ENCODE results near the gene SRPK2.
"Not testable (repeated sequence)": the region's sequence is repeated elsewhere in the genome, so short reads cannot be mapped to it uniquely, and the experiment has no call there.

SRPK2 gene

GRCh38 chr7:105316578-105317344, 72.0 kb downstream of the SRPK2 start:
- Mint-ChIP-seq H3K4me1 (ENCODE audit: low read depth) (peaks cover 9% of the 10 kb centered on the region), H3K27ac (no peak overlapping the region), H3K36me3 (ENCODE audit: low read depth) (peaks cover 3% of the 10 kb centered on the region), H3K27me3 (no peaks in the 10 kb centered on the region), H3K4me3 (no peak overlapping the region), H3K9me3 (no peaks in the 10 kb centered on the region)
- intact Hi-C loops (cut with micrococcal nuclease): no loop called here

- Mint-ChIP-seq H3K4me1 (ENCODE audit: low read depth) (peaks cover 16% of the 10 kb centered on the region), H3K27ac (no peak overlapping the region)
Measured at GRCh38 chr7:105315357-105315756, 73.4 kb downstream of the SRPK2 start.

GRCh38 chr7:105309235-105310169, 79.2 kb downstream of the SRPK2 start:
- Mint-ChIP-seq H3K4me3 (no peak overlapping the region), H3K27ac (no peak overlapping the region), H3K9me3 (no peaks in the 10 kb centered on the region), H3K27me3 (no peaks in the 10 kb centered on the region), H3K36me3 (ENCODE audit: low read depth) (no peaks in the 10 kb centered on the region), H3K4me1 (ENCODE audit: low read depth) (peaks cover 17% of the 10 kb centered on the region)
- intact Hi-C loops (cut with micrococcal nuclease): no loop called here

More at GRCh38 chr7:105315357-105315756, 73.4 kb downstream of the SRPK2 start:
- Mint-ChIP-seq H3K4me3 (no peak overlapping the region), H3K36me3 (ENCODE audit: low read depth) (no peaks in the 10 kb centered on the region), H3K9me3 (no peaks in the 10 kb centered on the region), H3K27me3 (no peaks in the 10 kb centered on the region)
- intact Hi-C loops (cut with micrococcal nuclease): no loop called here

GRCh38 chr7:105307163-105307672, 81.5 kb downstream of the SRPK2 start:
- H3K4me1 Mint-ChIP-seq (ENCODE audit: low read depth): peaks cover 17% of the 10 kb centered on the region
- intact Hi-C loops (cut with micrococcal nuclease): no loop called here
- H3K27me3 Mint-ChIP-seq: no peaks in the 10 kb centered on the region
- H3K4me3 Mint-ChIP-seq: no peak overlapping the region
- no peaks in the 10 kb centered on the region for H3K36me3 Mint-ChIP-seq (ENCODE audit: low read depth)
- no peak overlapping the region for H3K27ac Mint-ChIP-seq
- H3K9me3 Mint-ChIP-seq: no peaks in the 10 kb centered on the region

- H3K36me3 Mint-ChIP-seq (ENCODE audit: low read depth): no peaks in the 10 kb centered on the region
- H3K4me1 Mint-ChIP-seq (ENCODE audit: low read depth): peaks cover 13% of the 10 kb centered on the region
- intact Hi-C loops (cut with micrococcal nuclease): no loop called here
- no peak overlapping the region for H3K27ac Mint-ChIP-seq
- no peaks in the 10 kb centered on the region for H3K27me3 Mint-ChIP-seq
- H3K4me3 Mint-ChIP-seq: no peak overlapping the region
- H3K9me3 Mint-ChIP-seq: no peaks in the 10 kb centered on the region
Measured at GRCh38 chr7:105306298-105306748, 82.4 kb downstream of the SRPK2 start.

GRCh38 chr7:105305633-105306032, 83.1 kb downstream of the SRPK2 start:
- peaks cover 10% of the 10 kb centered on the region for H3K4me1 Mint-ChIP-seq (ENCODE audit: low read depth)

GRCh38 chr7:105304040-105304895, 84.5 kb downstream of the SRPK2 start:
- Mint-ChIP-seq H3K27ac (no peak overlapping the region), H3K36me3 (ENCODE audit: low read depth) (no peaks in the 10 kb centered on the region), H3K4me1 (ENCODE audit: low read depth) (no peaks in the 10 kb centered on the region), H3K27me3 (no peaks in the 10 kb centered on the region), H3K9me3 (no peaks in the 10 kb centered on the region), H3K4me3 (no peak overlapping the region)
- intact Hi-C loops (cut with micrococcal nuclease): no loop called here

More at GRCh38 chr7:105305633-105306032, 83.1 kb downstream of the SRPK2 start:
- H3K4me3 Mint-ChIP-seq: no peak overlapping the region
- H3K27me3 Mint-ChIP-seq: no peaks in the 10 kb centered on the region
- intact Hi-C loops (cut with micrococcal nuclease): no loop called here
- no peaks in the 10 kb centered on the region for H3K9me3 Mint-ChIP-seq
- H3K36me3 Mint-ChIP-seq (ENCODE audit: low read depth): no peaks in the 10 kb centered on the region
- no peak overlapping the region for H3K27ac Mint-ChIP-seq

GRCh38 chr7:105300587-105300986, 88.1 kb downstream of the SRPK2 start:
- intact Hi-C loops (cut with micrococcal nuclease); H3K36me3 Mint-ChIP-seq (ENCODE audit: low read depth); H3K4me3 Mint-ChIP-seq; H3K4me1 Mint-ChIP-seq (ENCODE audit: low read depth); H3K27me3 Mint-ChIP-seq; H3K9me3 Mint-ChIP-seq; H3K27ac Mint-ChIP-seq: not testable (repeated sequence)

- Mint-ChIP-seq H3K27ac (no peak overlapping the region), H3K4me1 (ENCODE audit: low read depth) (peaks cover 6% of the 10 kb centered on the region), H3K36me3 (ENCODE audit: low read depth) (no peaks in the 10 kb centered on the region), H3K4me3 (no peak overlapping the region), H3K9me3 (no peaks in the 10 kb centered on the region), H3K27me3 (no peaks in the 10 kb centered on the region)
- intact Hi-C loops (cut with micrococcal nuclease): no loop called here
Measured at GRCh38 chr7:105298439-105298894, 90.3 kb downstream of the SRPK2 start.

- no peak overlapping the region for H3K4me3 Mint-ChIP-seq
- intact Hi-C loops (cut with micrococcal nuclease): no loop called here
- peaks cover 6% of the 10 kb centered on the region for H3K4me1 Mint-ChIP-seq (ENCODE audit: low read depth)
- H3K36me3 Mint-ChIP-seq (ENCODE audit: low read depth): no peaks in the 10 kb centered on the region
- H3K9me3 Mint-ChIP-seq: no peaks in the 10 kb centered on the region
- no peaks in the 10 kb centered on the region for H3K27me3 Mint-ChIP-seq
- no peak overlapping the region for H3K27ac Mint-ChIP-seq
Measured at GRCh38 chr7:105297985-105298384, 90.7 kb downstream of the SRPK2 start.

- Mint-ChIP-seq H3K36me3 (ENCODE audit: low read depth) (no peaks in the 10 kb centered on the region), H3K9me3 (no peaks in the 10 kb centered on the region), H3K27me3 (no peaks in the 10 kb centered on the region), H3K4me3 (no peak overlapping the region), H3K27ac (no peak overlapping the region), H3K4me1 (ENCODE audit: low read depth) (peaks cover 6% of the 10 kb centered on the region)
- intact Hi-C loops (cut with micrococcal nuclease): no loop called here
Measured at GRCh38 chr7:105297309-105297708, 91.4 kb downstream of the SRPK2 start.

GRCh38 chr7:105296491-105296890, 92.2 kb downstream of the SRPK2 start:
- Mint-ChIP-seq H3K36me3 (ENCODE audit: low read depth) (no peaks in the 10 kb centered on the region), H3K27me3 (no peaks in the 10 kb centered on the region), H3K9me3 (no peaks in the 10 kb centered on the region), H3K27ac (no peak overlapping the region), H3K4me1 (ENCODE audit: low read depth) (peaks cover 6% of the 10 kb centered on the region), H3K4me3 (no peak overlapping the region)
- intact Hi-C loops (cut with micrococcal nuclease): no loop called here

GRCh38 chr7:105295596-105296352, 92.9 kb downstream of the SRPK2 start:
- H3K4me1 Mint-ChIP-seq (ENCODE audit: low read depth): peaks cover 6% of the 10 kb centered on the region
- intact Hi-C loops (cut with micrococcal nuclease): no loop called here
- H3K27me3 Mint-ChIP-seq: no peaks in the 10 kb centered on the region
- H3K4me3 Mint-ChIP-seq: no peak overlapping the region
- no peaks in the 10 kb centered on the region for H3K9me3 Mint-ChIP-seq
- H3K36me3 Mint-ChIP-seq (ENCODE audit: low read depth): no peaks in the 10 kb centered on the region
- H3K27ac Mint-ChIP-seq: no peak overlapping the region
